ENCODE results near the gene HSD3B7.
A peak's percentile ranks its signal among the peaks of the same experiment; 100 is the strongest.

Gene HSD3B7

GRCh38 chr16:30942426-30942806, 42.6 kb upstream of the HSD3B7 start:
- no peaks in the 10 kb centered on the region for H3K9me3 ChIP-seq (ENCODE audit: control insufficient read depth, insufficient read depth, low read depth, low read length)
- H3K36me3 ChIP-seq (ENCODE audit: control insufficient read depth in 2 of 2, insufficient read depth in 1 of 2, low read length in 2 of 2): peaks cover 28 to 72% of the 10 kb centered on the region in 2 experiments; a peak in 2 of 3 replicates
- ChIA-PET POLR2A (interaction anchor here (0.6 to 3.7 kb wide), 7 partner anchors 11 to 135 kb away, joined by 3 to 15 read pairs (median 4); partner anchors contain the start of genes FBXL19 and SETD1A), CTCF (interaction anchor here (0.6 to 6.5 kb wide), 25 partner anchors 8 to 926 kb away, joined by 3 to 74 read pairs (median 3); partner anchors contain the start of gene SETD1A)
- no peak overlapping the region for H3K27ac ChIP-seq (ENCODE audit: extremely low read depth, low read depth, low read length)
- H3K4me3 ChIP-seq (ENCODE audit: low read depth, low read length): no peak overlapping the region
- TF ChIP-seq ZNF785 (tag by site-specific recombination; IDR thresholded peaks at IDR 0.05) (no peak), GFI1B (tag by site-specific recombination; IDR thresholded peaks at IDR 0.05) (no peak), KLF16 (tag by site-specific recombination; IDR thresholded peaks at IDR 0.05) (0 out of 2 replicates have a peak, but pooled peaks have one; percentile 1), ZFP3 (tag by site-specific recombination; IDR thresholded peaks at IDR 0.05; ENCODE audit: low read depth) (peak; percentile 36; the same call in 1 of the 2 replicates), ZNF138 (tag by site-specific recombination; IDR thresholded peaks at IDR 0.05; ENCODE audit: borderline replicate concordance) (no peak), PRDM2 (tag by site-specific recombination; IDR thresholded peaks at IDR 0.05; ENCODE audit: borderline replicate concordance) (no peak), ZNF776 (tag by site-specific recombination; IDR thresholded peaks at IDR 0.05; ENCODE audit: borderline replicate concordance) (no peak), GLIS2 (tag by site-specific recombination; IDR thresholded peaks at IDR 0.05) (no peak), KLF1 (tag by site-specific recombination; IDR thresholded peaks at IDR 0.05) (no peak)
- H3K4me1 ChIP-seq (ENCODE audit: control insufficient read depth, insufficient read depth, low read length): no peaks in the 10 kb centered on the region

- no peak overlapping the region for H3K4me3 ChIP-seq (ENCODE audit: low read depth, low read length)
- no peaks in the 10 kb centered on the region for H3K9me3 ChIP-seq (ENCODE audit: control insufficient read depth, insufficient read depth, low read depth, low read length)
- no peak overlapping the region for H3K27ac ChIP-seq (ENCODE audit: extremely low read depth, low read depth, low read length)
- TF ChIP-seq ZNF146 (tag by site-specific recombination; IDR thresholded peaks at IDR 0.05) (peak; percentile 100), ZFP41 (tag by site-specific recombination; IDR thresholded peaks at IDR 0.05; ENCODE audit: borderline replicate concordance) (no peak), GLIS1 (tag by site-specific recombination; IDR thresholded peaks at IDR 0.05) (no peak), ZNF580 (tag by site-specific recombination; IDR thresholded peaks at IDR 0.05) (peak; percentile 79)
- no peaks in the 10 kb centered on the region for H3K4me1 ChIP-seq (ENCODE audit: control insufficient read depth, insufficient read depth, low read length)
- ChIA-PET CTCF (interaction anchor here (0.5 to 6.5 kb wide), 9 partner anchors 10 to 514 kb away, joined by 3 to 74 read pairs (median 4); partner anchors contain the start of genes HSD3B7 and SETD1A), POLR2A (no interaction called here)
- peaks cover 28 to 66% of the 10 kb centered on the region in 2 experiments; a peak in 2 of 3 replicates for H3K36me3 ChIP-seq (ENCODE audit: control insufficient read depth in 2 of 2, insufficient read depth in 1 of 2, low read length in 2 of 2)
Measured at GRCh38 chr16:30944352-30944751, 40.7 kb upstream of the HSD3B7 start.

GRCh38 chr16:30946671-30947540, 38.1 kb upstream of the HSD3B7 start:
- Histone ChIP-seq H3K36me3 (ENCODE audit: control insufficient read depth in 2 of 2, insufficient read depth in 1 of 2, low read length in 2 of 2) (peaks cover 25 to 46% of the 10 kb centered on the region in 2 experiments; a peak in 2 of 3 replicates), H3K9me3 (ENCODE audit: control insufficient read depth, insufficient read depth, low read depth, low read length) (no peaks in the 10 kb centered on the region), H3K4me3 (ENCODE audit: low read depth, low read length) (no peak overlapping the region), H3K27ac (ENCODE audit: extremely low read depth, low read depth, low read length) (no peak overlapping the region), H3K4me1 (ENCODE audit: control insufficient read depth, insufficient read depth, low read length) (no peaks in the 10 kb centered on the region)
- CTCF ChIA-PET: interaction anchor here (0.6 kb wide), 1 partner anchor 12 kb away, joined by 3 read pairs; no protein-coding TSS in a partner anchor
- POLR2A ChIA-PET: no interaction called here
- TF ChIP-seq HIC1 (tag by site-specific recombination; IDR thresholded peaks at IDR 0.05) (peak; percentile 85; the same call in 1 of the 2 replicates), PATZ1 (tag by site-specific recombination; IDR thresholded peaks at IDR 0.05) (0 out of 2 replicates have a peak, but pooled peaks have one; percentile 27), HOXD13 (CRISPR knock-in tag; IDR thresholded peaks at IDR 0.05; ENCODE audit: borderline replicate concordance) (no peak), ZSCAN30 (tag by site-specific recombination; IDR thresholded peaks at IDR 0.05) (no peak), SCRT2 (tag by site-specific recombination; IDR thresholded peaks at IDR 0.05) (no peak), ZNF777 (tag by site-specific recombination; IDR thresholded peaks at IDR 0.05; ENCODE audit: borderline replicate concordance) (no peak)
